GM18907 (cell line): ENCODE measurements around the gene TMEM163.
"Not testable (repeated sequence)": the region's sequence is repeated elsewhere in the genome, so short reads cannot be mapped to it uniquely, and the experiment has no call there.

Source experiments
- ATAC-seq: cut with Tn5 transposase; IDR thresholded peaks from one replicate; pipeline ENCODE4 v1.9.1; 2021; ENCODE audit warnings: mild to moderate bottlenecking, moderate library complexity; ENCODE audit not compliant: unreplicated experiment

The TMEM163 gene

GRCh38 chr2:134723742-134724141 lies 4.9 kb upstream of the TMEM163 start:
- ATAC-seq: not testable (repeated sequence)

- no peak for ATAC-seq
These were observed 3.9 kb upstream of the TMEM163 start for GRCh38 chr2:134722728-134723127.

DNA sequence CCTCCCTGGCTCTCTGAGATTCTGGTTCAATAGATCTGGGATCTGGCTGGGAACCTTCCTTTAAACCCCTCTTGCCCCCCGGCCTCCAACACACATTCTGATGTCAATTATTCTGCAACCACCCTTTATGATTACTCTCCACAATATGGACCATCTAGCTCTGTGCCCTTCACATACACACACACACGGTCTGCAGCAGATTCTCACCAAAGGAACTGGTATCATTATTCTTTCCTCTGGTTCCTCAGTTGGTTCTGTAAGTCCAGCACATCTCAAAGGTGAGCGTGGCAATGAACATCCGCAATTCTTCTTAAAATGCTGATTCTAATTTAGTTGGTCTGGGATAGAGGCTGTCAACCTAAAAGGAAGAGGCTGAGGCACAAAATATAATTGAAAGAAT lies 2.8 kb upstream of the TMEM163 start:
- no peak for ATAC-seq

- no peak for ATAC-seq
These were observed 580 bp downstream of the TMEM163 start for GRCh38 chr2:134718023-134718816.

GRCh38 chr2:134717286-134718022 lies 1.3 kb downstream of the TMEM163 start:
- no peak for ATAC-seq

GRCh38 chr2:134716721-134717243 lies 2.0 kb downstream of the TMEM163 start:
- ATAC-seq: no peak

DNA sequence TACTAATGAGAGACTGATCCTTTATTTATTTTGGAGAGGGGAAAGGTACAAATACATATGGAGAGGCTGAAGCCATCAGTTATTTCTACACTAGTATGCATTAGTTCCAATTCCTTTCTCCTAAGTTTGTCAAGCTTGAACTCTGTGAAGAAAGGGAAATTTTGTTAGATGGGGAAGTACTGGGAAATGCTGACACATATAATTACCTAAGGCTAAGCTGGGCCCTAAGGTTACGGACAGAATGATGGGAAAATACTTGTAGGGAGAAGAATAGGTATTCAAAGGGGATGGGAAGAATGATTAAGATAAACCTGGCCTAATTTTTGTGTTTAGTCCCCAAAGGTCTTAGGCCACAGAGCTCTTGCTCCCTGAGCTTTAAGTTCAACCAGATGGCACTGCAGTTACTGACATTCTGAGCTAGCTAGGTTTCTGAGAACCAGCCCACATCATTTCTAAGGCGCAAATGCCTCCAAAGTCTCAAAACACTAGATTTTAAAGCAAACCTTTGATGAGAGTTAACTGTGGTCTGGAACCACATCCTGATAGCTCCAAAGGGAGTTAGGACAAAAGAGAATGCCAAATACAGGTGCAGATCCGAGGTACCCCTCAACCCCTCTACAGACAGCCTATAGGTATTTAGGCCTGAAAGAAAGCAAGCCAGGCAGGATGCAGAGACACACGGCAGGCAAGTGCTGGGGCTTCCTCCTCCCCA lies 2.7 kb downstream of the TMEM163 start:
- no peak for ATAC-seq

- ATAC-seq: no peak
These were observed 4.6 kb downstream of the TMEM163 start for GRCh38 chr2:134714228-134714627.

GRCh38 chr2:134713606-134714005 lies 5.2 kb downstream of the TMEM163 start:
- no peak for ATAC-seq

- ATAC-seq: no peak
These were observed 5.6 kb downstream of the TMEM163 start for GRCh38 chr2:134713176-134713575.

- ATAC-seq: no peak
These were observed 6.1 kb downstream of the TMEM163 start for GRCh38 chr2:134712736-134713135.

DNA sequence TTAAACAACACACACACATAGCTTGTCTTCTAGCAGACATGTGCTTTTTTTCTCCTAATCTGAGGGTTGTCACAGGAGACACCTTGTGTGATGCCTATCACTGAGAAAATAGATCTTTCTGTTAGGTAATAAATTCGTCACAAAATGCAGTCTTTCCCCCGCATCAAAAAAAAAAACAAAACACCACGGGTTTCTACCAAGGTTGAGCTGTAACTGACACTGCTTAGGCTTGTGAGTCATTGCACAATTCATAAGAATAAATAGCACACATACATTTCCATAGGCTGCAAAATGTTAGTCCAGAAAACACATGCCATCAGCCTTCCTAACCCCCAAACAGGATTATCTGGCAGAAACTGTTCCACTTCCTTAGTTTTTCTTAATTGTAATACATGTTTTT lies 6.5 kb downstream of the TMEM163 start:
- no peak for ATAC-seq

DNA sequence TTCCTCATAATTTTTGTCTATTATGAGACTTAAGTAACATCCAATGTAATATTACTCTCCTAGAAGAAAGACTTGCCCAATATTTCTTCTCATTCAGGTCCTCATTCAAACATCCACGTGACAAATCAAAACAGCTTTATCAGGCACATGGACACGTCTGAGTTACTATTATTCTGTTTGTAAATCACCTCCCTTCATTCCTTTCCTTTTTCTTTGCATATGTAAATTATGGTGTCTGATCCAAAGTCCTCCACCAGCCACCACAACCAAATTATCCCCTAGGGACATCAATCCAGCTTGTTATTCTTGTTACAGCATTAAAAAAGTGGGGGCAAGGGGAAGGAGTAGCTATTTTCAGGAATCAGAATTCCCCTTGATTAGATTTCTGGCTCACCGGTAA lies 7.1 kb downstream of the TMEM163 start:
- no peak for ATAC-seq

GRCh38 chr2:134707330-134707676 lies 11.5 kb downstream of the TMEM163 start:
- ATAC-seq: peak; percentile 5

DNA sequence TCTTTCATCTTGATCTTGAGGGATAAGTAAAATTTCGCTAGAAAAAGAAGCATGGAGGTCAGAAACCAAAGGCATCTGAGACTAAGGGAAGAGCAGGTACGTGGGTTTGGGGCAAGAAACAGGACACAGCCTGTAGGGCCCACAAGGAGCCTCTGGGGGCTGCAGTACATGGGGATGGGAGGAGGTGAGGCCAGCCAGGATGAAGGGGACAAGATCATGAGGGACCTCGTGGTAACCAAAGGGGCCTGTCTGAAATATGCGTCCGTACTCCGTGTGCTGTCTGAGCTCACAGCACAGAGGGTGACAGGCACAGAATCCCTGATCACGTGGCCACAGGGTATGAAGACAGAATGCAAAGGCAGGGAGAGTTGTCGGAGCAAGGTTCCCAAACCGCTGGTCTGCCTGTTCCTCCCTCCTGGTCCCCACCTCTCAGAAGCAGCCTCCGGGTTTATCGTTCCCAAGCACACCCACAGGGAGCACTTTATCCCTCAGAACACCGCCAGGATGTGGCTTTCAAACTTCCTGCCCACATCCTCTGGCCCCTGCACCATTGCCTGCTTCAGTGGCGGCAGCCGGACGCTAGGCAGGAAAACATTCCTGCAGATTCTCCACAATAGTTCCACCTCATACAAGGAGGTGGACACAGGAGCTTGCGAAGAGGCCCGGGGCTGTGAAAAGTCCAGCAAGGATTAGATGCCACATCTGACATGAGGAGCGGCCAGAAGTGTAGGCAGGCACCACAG lies 12.0 kb downstream of the TMEM163 start:
- ATAC-seq: peak; percentile 48

DNA sequence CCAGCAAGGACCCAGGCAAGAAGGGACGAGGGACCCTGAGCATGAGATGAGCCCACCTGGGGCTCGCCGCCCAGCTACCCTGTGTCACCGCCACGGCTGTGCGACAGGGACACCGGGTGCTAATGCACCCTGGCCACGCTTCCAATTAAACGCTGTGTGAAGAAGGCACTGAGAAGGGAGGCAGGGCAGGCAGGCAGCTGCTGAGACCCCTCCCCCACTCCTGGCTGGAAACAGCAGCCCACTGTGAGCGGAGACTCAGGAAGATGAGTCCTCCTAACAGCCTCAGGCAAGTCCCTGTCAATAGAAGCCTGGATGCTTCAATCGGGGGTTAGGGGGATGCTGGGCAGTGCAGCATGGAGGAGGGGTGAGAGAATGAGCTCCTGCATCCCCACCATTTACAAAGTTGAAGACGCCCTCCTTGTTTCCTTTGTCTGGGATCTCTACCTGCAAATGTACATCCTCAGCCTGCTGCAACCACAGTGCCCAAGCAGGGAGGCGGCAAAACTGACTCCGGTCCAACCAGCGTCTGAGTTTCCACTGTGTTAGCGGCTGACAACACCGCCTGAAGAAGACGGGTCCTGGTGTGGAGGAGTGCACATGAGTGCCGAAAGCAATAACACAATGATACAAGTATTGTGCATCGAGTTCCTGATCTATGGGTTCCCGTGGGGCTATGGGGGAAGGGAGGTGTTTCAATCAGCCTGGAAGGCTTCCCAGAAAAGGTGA lies 12.8 kb downstream of the TMEM163 start:
- no peak for ATAC-seq

DNA sequence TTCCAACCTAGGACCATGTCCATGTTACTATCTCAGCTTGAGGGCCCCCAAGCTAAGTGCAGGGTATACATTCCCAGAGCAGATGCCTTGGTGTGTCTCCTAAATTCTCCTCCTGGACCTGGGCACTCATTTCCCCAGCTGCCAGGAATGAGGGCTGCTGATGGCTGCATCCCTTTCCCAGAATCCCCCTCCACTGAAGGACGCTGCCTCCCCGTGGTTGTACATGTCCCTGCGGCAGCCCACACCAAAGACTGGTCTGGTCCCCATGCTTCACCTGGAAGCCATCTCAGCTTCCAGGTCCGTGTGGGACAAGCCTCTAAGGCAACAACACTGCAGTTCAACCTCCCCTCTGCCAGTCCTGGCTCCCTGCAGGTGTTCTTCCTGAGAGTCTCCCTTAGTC lies 14.6 kb downstream of the TMEM163 start:
- ATAC-seq: no peak

DNA sequence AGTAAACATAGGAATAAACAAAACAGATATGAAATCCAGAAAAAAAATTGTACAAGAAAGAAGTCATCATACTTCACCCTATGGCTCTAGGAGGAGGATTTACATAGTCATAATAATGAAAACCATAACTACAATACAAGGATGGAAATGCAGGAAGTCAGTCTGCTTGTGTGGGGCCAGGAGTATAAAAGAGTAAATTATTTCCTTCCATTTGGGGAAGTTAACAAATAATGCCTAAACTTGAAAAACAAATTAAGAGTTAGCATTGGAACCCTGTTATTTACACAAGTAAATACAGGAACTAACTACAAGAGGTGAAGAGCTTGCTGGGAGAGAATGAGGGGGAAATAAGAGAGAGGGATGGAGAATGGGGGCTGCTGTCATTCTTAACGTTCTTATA lies 15.4 kb downstream of the TMEM163 start:
- no peak for ATAC-seq

DNA sequence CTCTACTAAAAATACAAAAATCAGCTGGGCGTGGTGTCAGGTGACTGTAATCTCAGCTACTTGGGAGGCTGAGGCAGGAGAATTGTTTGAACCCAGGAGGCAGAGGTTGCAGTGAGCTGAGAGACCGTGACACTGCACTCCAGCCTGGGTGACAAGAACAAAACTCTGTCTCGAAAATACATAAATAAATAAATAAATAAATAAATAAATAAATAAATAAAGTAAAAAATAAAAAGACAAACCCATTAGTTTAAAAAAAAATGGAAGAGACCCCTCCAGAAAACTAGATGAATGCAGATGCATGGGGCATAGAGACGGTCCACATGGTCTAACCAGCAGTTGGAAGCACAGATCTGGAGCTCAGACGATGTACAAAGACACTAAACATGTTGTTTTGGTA lies 18.1 kb downstream of the TMEM163 start:
- no peak for ATAC-seq

DNA sequence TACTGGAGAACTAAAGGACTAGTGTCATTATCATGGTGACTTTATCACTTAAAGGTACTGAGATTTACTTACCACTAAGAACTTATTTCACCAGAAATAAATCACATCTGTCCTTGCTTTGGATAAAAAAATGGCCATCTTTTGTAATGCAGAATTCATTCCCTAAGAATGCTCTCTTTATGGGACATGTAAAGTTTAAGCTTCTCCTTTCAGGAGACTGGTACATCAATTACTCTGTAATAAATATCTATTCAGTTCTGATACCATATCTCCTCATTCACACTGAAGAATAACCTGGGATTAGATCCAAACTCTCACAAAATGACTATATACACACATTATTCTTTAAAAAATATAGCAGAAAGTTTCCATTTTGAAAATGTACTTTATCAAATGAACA lies 24.4 kb downstream of the TMEM163 start:
- no peak for ATAC-seq
